ENCODE results near the gene AMOTL1.

- TF ChIP-seq CTCF (optimal IDR thresholded peaks at IDR 0.05 in 1 of 3, IDR thresholded peaks at IDR 0.05 in 1 of 3, conservative IDR thresholded peaks at IDR 0.05 in 1 of 3; ENCODE audit: extremely low read depth in 1 of 3, insufficient read depth in 2 of 3, low read length in 3 of 3) (no peak), EZH2 (IDR thresholded peaks at IDR 0.05; ENCODE audit: low read length) (no peak)
Measured at GRCh38 chr11:94735907-94736306, 32.2 kb upstream of the AMOTL1 start.

Measured in keratinocyte (primary cell).